ENCODE data around the gene PSMF1.

Gene PSMF1

DNA sequence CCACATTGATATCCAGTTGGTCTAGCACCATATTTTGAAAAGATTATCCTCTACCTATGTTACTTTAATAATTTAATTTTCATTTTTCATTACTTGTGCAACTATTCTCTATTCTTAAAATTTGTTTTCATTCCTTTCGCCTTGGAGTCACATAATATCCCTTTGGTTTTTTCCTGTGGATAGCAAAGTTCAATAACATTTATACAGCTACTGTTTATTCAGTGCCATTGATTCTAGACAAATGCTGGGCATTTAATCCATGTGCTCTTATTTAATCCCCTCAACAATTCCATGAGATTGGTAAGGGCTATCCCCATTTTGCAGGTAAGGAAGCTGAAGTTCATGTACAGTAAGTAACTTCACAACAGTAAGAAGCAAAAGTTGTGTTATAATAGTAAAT, 32.6 kb downstream of the PSMF1 start:
- Histone ChIP-seq H3K4me1 (ENCODE audit: low read length) (no peaks in the 10 kb centered on the region), H3K36me3 (replicated peaks; ENCODE audit: insufficient read depth, low read length) (0 out of 2 replicates have a peak, but pooled peaks cover 7% of the 10 kb centered on the region), H2AFZ (ENCODE audit: low read length) (no peak overlapping the region), H3K27me3 (replicated peaks; ENCODE audit: insufficient read depth, low read length) (no peaks in the 10 kb centered on the region), H3K9ac (ENCODE audit: low read length) (no peak overlapping the region), H4K20me1 (ENCODE audit: insufficient read depth, low read length) (no peaks in the 10 kb centered on the region), H3K4me2 (ENCODE audit: low read depth, low read length) (no peak overlapping the region), H3F3A (ENCODE audit: insufficient read depth, low read length) (no peaks in the 10 kb centered on the region), H3K79me2 (ENCODE audit: low read length) (peaks cover 53% of the 10 kb centered on the region), H3K9me2 (replicated peaks; ENCODE audit: insufficient read depth, low read length) (no peaks in the 10 kb centered on the region), H3K4me3 (ENCODE audit: low read length) (no peak overlapping the region), H3K27ac (ENCODE audit: low read length) (no peak overlapping the region), H3K9me3 (replicated peaks; ENCODE audit: insufficient read depth, low read length) (no peaks in the 10 kb centered on the region)
- TF ChIP-seq CTCF (IDR thresholded peaks at IDR 0.05; ENCODE audit: low read length), result no peak
- no peak for TF ChIP-seq EZH2 (optimal IDR thresholded peaks at IDR 0.05; ENCODE audit: low read depth, low read length)
- TF ChIP-seq EZH2phosphoT487 (IDR thresholded peaks at IDR 0.05; ENCODE audit: low read length), result no peak
- DNase-seq, result no peak

- H3K27ac ChIP-seq (ENCODE audit: low read length), result no peak overlapping the region
- H3K27me3 ChIP-seq (replicated peaks; ENCODE audit: insufficient read depth, low read length), result no peaks in the 10 kb centered on the region
- H3K9me3 ChIP-seq (replicated peaks; ENCODE audit: insufficient read depth, low read length), result no peaks in the 10 kb centered on the region
- H3F3A ChIP-seq (ENCODE audit: insufficient read depth, low read length), result no peaks in the 10 kb centered on the region
- no peak overlapping the region for H2AFZ ChIP-seq (ENCODE audit: low read length)
- H3K4me2 ChIP-seq (ENCODE audit: low read depth, low read length), result no peak overlapping the region
- H3K36me3 ChIP-seq (replicated peaks; ENCODE audit: insufficient read depth, low read length), result 0 out of 2 replicates have a peak, but pooled peaks cover 7% of the 10 kb centered on the region
- H4K20me1 ChIP-seq (ENCODE audit: insufficient read depth, low read length), result no peaks in the 10 kb centered on the region
- no peaks in the 10 kb centered on the region for H3K4me1 ChIP-seq (ENCODE audit: low read length)
- DNase-seq, result no peak
- H3K9ac ChIP-seq (ENCODE audit: low read length), result no peak overlapping the region
- H3K9me2 ChIP-seq (replicated peaks; ENCODE audit: insufficient read depth, low read length), result no peaks in the 10 kb centered on the region
- H3K79me2 ChIP-seq (ENCODE audit: low read length), result peaks cover 51% of the 10 kb centered on the region
- TF ChIP-seq EZH2 (optimal IDR thresholded peaks at IDR 0.05; ENCODE audit: low read depth, low read length) (no peak), EZH2phosphoT487 (IDR thresholded peaks at IDR 0.05; ENCODE audit: low read length) (no peak), CTCF (IDR thresholded peaks at IDR 0.05; ENCODE audit: low read length) (no peak)
- H3K4me3 ChIP-seq (ENCODE audit: low read length), result no peak overlapping the region
Observed at GRCh38 chr20:1154226-1154625, 35.8 kb downstream of the PSMF1 start.

GRCh38 chr20:1154691-1155090, 36.3 kb downstream of the PSMF1 start:
- Histone ChIP-seq H3K4me1 (ENCODE audit: low read length) (no peaks in the 10 kb centered on the region), H3K4me3 (ENCODE audit: low read length) (no peak overlapping the region), H3K79me2 (ENCODE audit: low read length) (peaks cover 46% of the 10 kb centered on the region), H3K36me3 (replicated peaks; ENCODE audit: insufficient read depth, low read length) (0 out of 2 replicates have a peak, but pooled peaks cover 7% of the 10 kb centered on the region), H3K9ac (ENCODE audit: low read length) (no peak overlapping the region), H3K27ac (ENCODE audit: low read length) (no peak overlapping the region), H3F3A (ENCODE audit: insufficient read depth, low read length) (no peaks in the 10 kb centered on the region), H3K27me3 (replicated peaks; ENCODE audit: insufficient read depth, low read length) (no peaks in the 10 kb centered on the region), H3K9me2 (replicated peaks; ENCODE audit: insufficient read depth, low read length) (no peaks in the 10 kb centered on the region), H3K4me2 (ENCODE audit: low read depth, low read length) (no peak overlapping the region), H2AFZ (ENCODE audit: low read length) (no peak overlapping the region), H4K20me1 (ENCODE audit: insufficient read depth, low read length) (no peaks in the 10 kb centered on the region), H3K9me3 (replicated peaks; ENCODE audit: insufficient read depth, low read length) (no peaks in the 10 kb centered on the region)
- TF ChIP-seq EZH2 (optimal IDR thresholded peaks at IDR 0.05; ENCODE audit: low read depth, low read length) (no peak), CTCF (IDR thresholded peaks at IDR 0.05; ENCODE audit: low read length) (no peak), EZH2phosphoT487 (IDR thresholded peaks at IDR 0.05; ENCODE audit: low read length) (no peak)
- no peak for DNase-seq

Data from MM.1S (cell line).